ENCODE measurements around the gene GPR143.

GPR143 gene

GRCh38 chrX:9681011-9681410 is 84.6 kb downstream of the GPR143 start:
- Histone ChIP-seq H3K9me3 (ENCODE audit: control insufficient read depth in 5 of 5, low read length in 5 of 5) (peaks cover 0 to 9% (median 0%) of the 10 kb centered on the region in 5 donors), H3K4me3 (ENCODE audit: low read depth in 1 of 5, low read length in 5 of 5) (no peak overlapping the region), H3K9ac (ENCODE audit: low read length in 5 of 5) (no peak overlapping the region), H3K36me3 (ENCODE audit: control insufficient read depth in 5 of 5, insufficient read depth in 5 of 5, low read length in 5 of 5) (peaks cover 0 to 8% (median under 1%) of the 10 kb centered on the region in 5 donors), H3K27me3 (ENCODE audit: control insufficient read depth in 5 of 5, insufficient read depth in 4 of 5, low read length in 5 of 5) (peaks cover 0 to 14% (median 5%) of the 10 kb centered on the region in 5 donors), H3K27ac (ENCODE audit: low read depth, low read length) (no peak overlapping the region), H3K4me1 (ENCODE audit: control insufficient read depth in 5 of 5, insufficient read depth in 5 of 5, low read length in 5 of 5) (peaks cover 0 to 5% (median 0%) of the 10 kb centered on the region in 5 donors)

- Histone ChIP-seq H3K4me1 (ENCODE audit: control insufficient read depth in 5 of 5, insufficient read depth in 5 of 5, low read length in 5 of 5) (peaks cover 0 to 5% (median 0%) of the 10 kb centered on the region in 5 donors), H3K4me3 (ENCODE audit: low read depth in 1 of 5, low read length in 5 of 5) (no peak overlapping the region), H3K27ac (ENCODE audit: low read depth, low read length) (no peak overlapping the region)
These were observed 87.3 kb downstream of the GPR143 start for GRCh38 chrX:9678215-9678965.

GRCh38 chrX:9677098-9677739 is 88.4 kb downstream of the GPR143 start:
- peaks cover 0 to 4% (median 0%) of the 10 kb centered on the region in 5 donors for H3K27me3 ChIP-seq (ENCODE audit: control insufficient read depth in 5 of 5, insufficient read depth in 4 of 5, low read length in 5 of 5)
- H3K27ac ChIP-seq (ENCODE audit: low read depth, low read length): no peak overlapping the region
- H3K9me3 ChIP-seq (ENCODE audit: control insufficient read depth in 5 of 5, low read length in 5 of 5): peaks cover 0 to 10% (median 0%) of the 10 kb centered on the region in 5 donors
- H3K4me3 ChIP-seq (ENCODE audit: low read depth in 1 of 5, low read length in 5 of 5): no peak overlapping the region
- peaks cover 0 to 5% (median 0%) of the 10 kb centered on the region in 5 donors for H3K4me1 ChIP-seq (ENCODE audit: control insufficient read depth in 5 of 5, insufficient read depth in 5 of 5, low read length in 5 of 5)
- no peak overlapping the region for H3K9ac ChIP-seq (ENCODE audit: low read length in 5 of 5)
- H3K36me3 ChIP-seq (ENCODE audit: control insufficient read depth in 5 of 5, insufficient read depth in 5 of 5, low read length in 5 of 5): no peaks in the 10 kb centered on the region

More at GRCh38 chrX:9678215-9678965, 87.3 kb downstream of the GPR143 start:
- Histone ChIP-seq H3K36me3 (ENCODE audit: control insufficient read depth in 5 of 5, insufficient read depth in 5 of 5, low read length in 5 of 5) (peaks cover 0 to 2% (median 0%) of the 10 kb centered on the region in 5 donors), H3K9ac (ENCODE audit: low read length in 5 of 5) (no peak overlapping the region), H3K9me3 (ENCODE audit: control insufficient read depth in 5 of 5, low read length in 5 of 5) (peaks cover 0 to 10% (median 0%) of the 10 kb centered on the region in 5 donors), H3K27me3 (ENCODE audit: control insufficient read depth in 5 of 5, insufficient read depth in 4 of 5, low read length in 5 of 5) (peaks cover 0 to 14% (median 0%) of the 10 kb centered on the region in 5 donors)

- Histone ChIP-seq H3K9ac (ENCODE audit: low read length in 5 of 5) (no peak overlapping the region), H3K4me3 (ENCODE audit: low read depth in 1 of 5, low read length in 5 of 5) (no peak overlapping the region), H3K36me3 (ENCODE audit: control insufficient read depth in 5 of 5, insufficient read depth in 5 of 5, low read length in 5 of 5) (no peaks in the 10 kb centered on the region), H3K27ac (ENCODE audit: low read depth, low read length) (no peak overlapping the region), H3K9me3 (ENCODE audit: control insufficient read depth in 5 of 5, low read length in 5 of 5) (peaks cover 0 to 10% (median 0%) of the 10 kb centered on the region in 5 donors), H3K4me1 (ENCODE audit: control insufficient read depth in 5 of 5, insufficient read depth in 5 of 5, low read length in 5 of 5) (peaks cover 0 to 5% (median 0%) of the 10 kb centered on the region in 5 donors), H3K27me3 (ENCODE audit: control insufficient read depth in 5 of 5, insufficient read depth in 4 of 5, low read length in 5 of 5) (peaks cover 0 to 4% (median 0%) of the 10 kb centered on the region in 5 donors)
These were observed 88.9 kb downstream of the GPR143 start for GRCh38 chrX:9676738-9677097.

- Histone ChIP-seq H3K27me3 (ENCODE audit: control insufficient read depth in 5 of 5, insufficient read depth in 4 of 5, low read length in 5 of 5) (peaks cover 0 to 4% (median 0%) of the 10 kb centered on the region in 5 donors), H3K4me3 (ENCODE audit: low read depth in 1 of 5, low read length in 5 of 5) (no peak overlapping the region), H3K9ac (ENCODE audit: low read length in 5 of 5) (no peak overlapping the region), H3K9me3 (ENCODE audit: control insufficient read depth in 5 of 5, low read length in 5 of 5) (peaks cover 0 to 10% (median 0%) of the 10 kb centered on the region in 5 donors), H3K27ac (ENCODE audit: low read depth, low read length) (no peak overlapping the region), H3K36me3 (ENCODE audit: control insufficient read depth in 5 of 5, insufficient read depth in 5 of 5, low read length in 5 of 5) (no peaks in the 10 kb centered on the region), H3K4me1 (ENCODE audit: control insufficient read depth in 5 of 5, insufficient read depth in 5 of 5, low read length in 5 of 5) (peaks cover 0 to 5% (median 0%) of the 10 kb centered on the region in 5 donors)
These were observed 89.3 kb downstream of the GPR143 start for GRCh38 chrX:9676306-9676705.

Measured in subcutaneous abdominal adipose tissue (tissue), 5 donors.